ENCODE measurements around the gene CTSC. TPM values are rescaled to one million over a fixed set of nuclear protein-coding genes. Genes with fewer than 3 reads are reported as not detected.

Gene CTSC
- total and polyA plus RNA-seq, 2 of the 13 experiments (the other 11 are each of a cell fraction or from before 2014, with no cell fraction given), result 144 to 210 TPM

DNA sequence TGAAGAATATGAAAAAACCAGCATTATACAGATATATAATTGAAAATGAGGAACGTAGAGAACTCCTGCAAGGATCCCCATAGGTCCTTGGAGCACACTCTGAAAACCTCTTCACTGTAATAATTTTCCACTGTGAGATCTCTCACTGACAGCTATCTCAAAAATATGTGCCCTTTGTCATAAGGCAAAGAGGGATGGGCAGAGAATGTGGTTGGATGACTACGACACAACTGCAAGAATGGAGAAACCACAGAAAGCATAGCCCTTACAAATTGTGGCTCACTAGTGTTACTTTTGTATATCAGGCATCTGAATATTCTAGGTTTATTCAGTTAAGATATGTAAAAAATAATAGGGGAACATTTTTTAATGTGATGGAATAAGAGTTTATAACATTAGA lies 7.9 kb upstream of the CTSC start:
- Histone ChIP-seq H3K9ac (ENCODE audit: insufficient read depth, low read depth, low read length) (no peak overlapping the region), H3K36me3 (replicated peaks in 1 of 2; ENCODE audit: control insufficient read depth in 1 of 2, insufficient read depth in 2 of 2, low read length in 2 of 2) (no peaks in the 10 kb centered on the region), H3K27me3 (ENCODE audit: control insufficient read depth in 1 of 2, insufficient read depth in 2 of 2, low read length in 2 of 2) (no peaks in the 10 kb centered on the region), H3K79me2 (ENCODE audit: insufficient read depth, low read length) (no peaks in the 10 kb centered on the region), H3K4me3 (replicated peaks in 1 of 3; ENCODE audit: insufficient read depth in 1 of 3, low read depth in 2 of 3, low read length in 3 of 3) (no peak overlapping the region), H3K9me3 (ENCODE audit: low read length) (no peaks in the 10 kb centered on the region), H4K20me1 (ENCODE audit: insufficient read depth, low read length) (no peaks in the 10 kb centered on the region), H3K27ac (ENCODE audit: extremely low read length, insufficient read depth, low read length) (no peak overlapping the region), H2AFZ (ENCODE audit: low read length) (no peak overlapping the region), H3K4me2 (ENCODE audit: low read depth, low read length) (no peak overlapping the region), H3K4me1 (ENCODE audit: insufficient read depth, low read length) (no peaks in the 10 kb centered on the region)
- DNase-seq (ENCODE audit: low spot score) (no peak), FAIRE-seq (no peak), ATAC-seq (no peak)
- intact Hi-C loops (cut with micrococcal nuclease; ENCODE audit: unreplicated experiment) (no loop called here), in situ Hi-C loops (cut with HindIII; ENCODE audit: extremely low pct_ligation_motif_present, low pct_unique_long_range_greater_than_20kb) (no loop called here)
- BruUV-seq (replicated peaks), result no TSS peak
- TF ChIP-seq, protein P1, sequence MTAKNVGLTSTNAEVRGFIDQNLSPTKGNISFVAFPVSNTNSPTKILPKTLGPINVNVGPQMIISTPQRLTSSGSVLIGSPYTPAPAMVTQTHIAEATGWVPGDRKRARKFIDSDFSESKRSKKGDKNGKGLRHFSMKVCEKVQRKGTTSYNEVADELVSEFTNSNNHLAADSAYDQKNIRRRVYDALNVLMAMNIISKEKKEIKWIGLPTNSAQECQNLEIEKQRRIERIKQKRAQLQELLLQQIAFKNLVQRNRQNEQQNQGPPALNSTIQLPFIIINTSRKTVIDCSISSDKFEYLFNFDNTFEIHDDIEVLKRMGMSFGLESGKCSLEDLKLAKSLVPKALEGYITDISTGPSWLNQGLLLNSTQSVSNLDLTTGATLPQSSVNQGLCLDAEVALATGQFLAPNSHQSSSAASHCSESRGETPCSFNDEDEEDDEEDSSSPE (CRISPR knock-in tag; IDR thresholded peaks at IDR 0.05), result no peak
- TF ChIP-seq, protein P2, sequence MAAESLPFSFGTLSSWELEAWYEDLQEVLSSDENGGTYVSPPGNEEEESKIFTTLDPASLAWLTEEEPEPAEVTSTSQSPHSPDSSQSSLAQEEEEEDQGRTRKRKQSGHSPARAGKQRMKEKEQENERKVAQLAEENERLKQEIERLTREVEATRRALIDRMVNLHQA (CRISPR knock-in tag; IDR thresholded peaks at IDR 0.05), result no peak
- TF ChIP-seq, protein P3, sequence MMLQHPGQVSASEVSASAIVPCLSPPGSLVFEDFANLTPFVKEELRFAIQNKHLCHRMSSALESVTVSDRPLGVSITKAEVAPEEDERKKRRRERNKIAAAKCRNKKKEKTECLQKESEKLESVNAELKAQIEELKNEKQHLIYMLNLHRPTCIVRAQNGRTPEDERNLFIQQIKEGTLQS (CRISPR knock-in tag; IDR thresholded peaks at IDR 0.05), result no peak
- TF ChIP-seq AKAP8 (CRISPR knock-in tag; IDR thresholded peaks at IDR 0.05) (no peak), ZFY (CRISPR knock-in tag; IDR thresholded peaks at IDR 0.05) (no peak), HNRNPL (IDR thresholded peaks at IDR 0.05; ENCODE audit: low read depth, low read length) (no peak), MEIS1 (CRISPR knock-in tag; IDR thresholded peaks at IDR 0.05; ENCODE audit: borderline replicate concordance) (no peak), ZBTB3 (CRISPR knock-in tag; IDR thresholded peaks at IDR 0.05; ENCODE audit: borderline replicate concordance, low read depth) (no peak), ZNF260 (CRISPR knock-in tag; IDR thresholded peaks at IDR 0.05; ENCODE audit: borderline replicate concordance, low read depth) (no peak)
- TF ChIP-seq, protein P4, sequence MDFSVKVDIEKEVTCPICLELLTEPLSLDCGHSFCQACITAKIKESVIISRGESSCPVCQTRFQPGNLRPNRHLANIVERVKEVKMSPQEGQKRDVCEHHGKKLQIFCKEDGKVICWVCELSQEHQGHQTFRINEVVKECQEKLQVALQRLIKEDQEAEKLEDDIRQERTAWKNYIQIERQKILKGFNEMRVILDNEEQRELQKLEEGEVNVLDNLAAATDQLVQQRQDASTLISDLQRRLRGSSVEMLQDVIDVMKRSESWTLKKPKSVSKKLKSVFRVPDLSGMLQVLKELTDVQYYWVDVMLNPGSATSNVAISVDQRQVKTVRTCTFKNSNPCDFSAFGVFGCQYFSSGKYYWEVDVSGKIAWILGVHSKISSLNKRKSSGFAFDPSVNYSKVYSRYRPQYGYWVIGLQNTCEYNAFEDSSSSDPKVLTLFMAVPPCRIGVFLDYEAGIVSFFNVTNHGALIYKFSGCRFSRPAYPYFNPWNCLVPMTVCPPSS (IDR thresholded peaks at IDR 0.05), result no peak
- TF ChIP-seq, protein P5, sequence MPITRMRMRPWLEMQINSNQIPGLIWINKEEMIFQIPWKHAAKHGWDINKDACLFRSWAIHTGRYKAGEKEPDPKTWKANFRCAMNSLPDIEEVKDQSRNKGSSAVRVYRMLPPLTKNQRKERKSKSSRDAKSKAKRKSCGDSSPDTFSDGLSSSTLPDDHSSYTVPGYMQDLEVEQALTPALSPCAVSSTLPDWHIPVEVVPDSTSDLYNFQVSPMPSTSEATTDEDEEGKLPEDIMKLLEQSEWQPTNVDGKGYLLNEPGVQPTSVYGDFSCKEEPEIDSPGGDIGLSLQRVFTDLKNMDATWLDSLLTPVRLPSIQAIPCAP (CRISPR knock-in tag; IDR thresholded peaks at IDR 0.05; ENCODE audit: low read depth), result no peak
- TF ChIP-seq, protein P6, sequence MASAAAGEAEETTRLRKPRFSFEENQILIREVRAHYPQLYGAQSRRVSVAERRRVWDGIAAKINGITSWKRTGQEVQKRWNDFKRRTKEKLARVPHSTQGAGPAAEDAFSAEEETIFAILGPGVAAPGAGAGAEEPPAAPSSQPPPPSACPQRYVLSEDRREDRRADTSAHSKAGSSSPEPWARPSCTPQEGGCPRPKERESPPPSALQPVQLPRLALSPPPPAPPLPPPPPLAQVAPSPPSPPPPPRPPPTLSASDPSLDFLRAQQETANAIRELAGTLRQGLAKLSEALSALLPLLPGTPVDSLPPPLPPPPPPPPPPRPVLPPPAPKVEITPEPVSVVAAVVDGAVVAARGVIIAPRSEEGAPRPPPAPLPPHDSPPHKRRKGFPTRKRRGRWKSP (CRISPR knock-in tag; IDR thresholded peaks at IDR 0.05), result no peak
- TF ChIP-seq, protein P7, sequence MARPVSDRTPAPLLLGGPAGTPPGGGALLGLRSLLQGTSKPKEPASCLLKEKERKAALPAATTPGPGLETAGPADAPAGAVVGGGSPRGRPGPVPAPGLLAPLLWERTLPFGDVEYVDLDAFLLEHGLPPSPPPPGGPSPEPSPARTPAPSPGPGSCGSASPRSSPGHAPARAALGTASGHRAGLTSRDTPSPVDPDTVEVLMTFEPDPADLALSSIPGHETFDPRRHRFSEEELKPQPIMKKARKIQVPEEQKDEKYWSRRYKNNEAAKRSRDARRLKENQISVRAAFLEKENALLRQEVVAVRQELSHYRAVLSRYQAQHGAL (CRISPR knock-in tag; IDR thresholded peaks at IDR 0.05; ENCODE audit: not compliant biosample characterization), result no peak
- TF ChIP-seq, protein P8, sequence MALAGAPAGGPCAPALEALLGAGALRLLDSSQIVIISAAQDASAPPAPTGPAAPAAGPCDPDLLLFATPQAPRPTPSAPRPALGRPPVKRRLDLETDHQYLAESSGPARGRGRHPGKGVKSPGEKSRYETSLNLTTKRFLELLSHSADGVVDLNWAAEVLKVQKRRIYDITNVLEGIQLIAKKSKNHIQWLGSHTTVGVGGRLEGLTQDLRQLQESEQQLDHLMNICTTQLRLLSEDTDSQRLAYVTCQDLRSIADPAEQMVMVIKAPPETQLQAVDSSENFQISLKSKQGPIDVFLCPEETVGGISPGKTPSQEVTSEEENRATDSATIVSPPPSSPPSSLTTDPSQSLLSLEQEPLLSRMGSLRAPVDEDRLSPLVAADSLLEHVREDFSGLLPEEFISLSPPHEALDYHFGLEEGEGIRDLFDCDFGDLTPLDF (CRISPR knock-in tag; IDR thresholded peaks at IDR 0.05), result no peak
- POLR2A ChIA-PET, result no interaction called here
- CTCF ChIA-PET (ENCODE audit: low intra/inter-chr PET ratio, low total read pairs), result no interaction called here
- 67% methylated on average over 2 of the region's 2 CpGs for WGBS (ENCODE audit: low lambda C conversion rate)
